CD8-positive, alpha-beta memory T cell (primary cell): ENCODE measurements around the gene TFCP2. TPM values are rescaled to one million over a fixed set of nuclear protein-coding genes. Genes with fewer than 3 reads are reported as not detected.

Experiments used
- CTCF ChIA-PET: fragments of 350-600 bp; sonication (Branson Sonifier 250); formaldehyde crosslinking; loops from one replicate; lab custom pipeline; 2021; ENCODE audit warnings: antibody characterized with exemption; lab: Charles Lee
- POLR2A ChIA-PET: fragments of 350-600 bp; sonication (Branson Sonifier 250); formaldehyde crosslinking; loops from one replicate; lab custom pipeline; 2021; ENCODE audit warnings: antibody characterized with exemption; lab: Charles Lee
- DNase-seq, 5 donors: peaks; one replicate each; pipeline versions ENCODE4 v3.0.0 to v3.0.0-alpha.2; 2020 to 2022; ENCODE audit warnings: mixed read lengths in 1 of 5
- H3K27ac ChIP-seq: one replicate; pipeline ENCODE4 v1.7.0; 2013; ENCODE audit warnings: low read depth, mild to moderate bottlenecking, low read length, moderate library complexity
- H3K27me3 ChIP-seq: 2 replicates; pipeline ENCODE4 v1.7.0; 2013; ENCODE audit warnings: low read length, mild to moderate bottlenecking; ENCODE audit not compliant: insufficient read depth, poor library complexity, severe bottlenecking
- H3K36me3 ChIP-seq: 2 replicates; pipeline ENCODE4 v1.7.0; 2013; ENCODE audit warnings: mild to moderate bottlenecking, low read length, moderate library complexity; ENCODE audit not compliant: insufficient read depth
- H3K4me1 ChIP-seq: 2 replicates; pipeline ENCODE4 v1.7.0; 2013; ENCODE audit warnings: mild to moderate bottlenecking, low read length, moderate library complexity; ENCODE audit not compliant: insufficient read depth
- H3K4me3 ChIP-seq: 2 replicates; pipeline ENCODE4 v1.7.0; 2013; ENCODE audit warnings: mild to moderate bottlenecking, low read length
- H3K9me3 ChIP-seq: 2 replicates; pipeline ENCODE4 v1.7.0; 2013; ENCODE audit warnings: mild to moderate bottlenecking, low read length
- H3K27ac Mint-ChIP-seq, 8 donors: one replicate each; pipeline ENCODE4 v1.8.0; 2020 to 2021; ENCODE audit warnings: mixed read lengths in 8 of 8, mild to moderate bottlenecking in 6 of 8, inconsistent platforms in 3 of 8, moderate library complexity in 3 of 8
- H3K27me3 Mint-ChIP-seq, 2 donors: one replicate each; pipeline ENCODE4 v1.8.0; 2020 to 2021; ENCODE audit warnings: mixed read lengths in 2 of 2, mild to moderate bottlenecking in 1 of 2, moderate library complexity in 1 of 2
- H3K36me3 Mint-ChIP-seq, 3 donors: one replicate each; pipeline ENCODE4 v1.8.0; 2020 to 2021; ENCODE audit warnings: mixed read lengths in 3 of 3, inconsistent platforms in 1 of 3, mild to moderate bottlenecking in 1 of 3
- H3K4me1 Mint-ChIP-seq, 3 donors: one replicate each; pipeline ENCODE4 v1.8.0; 2020 to 2021; ENCODE audit warnings: mixed read lengths in 3 of 3, inconsistent platforms in 1 of 3, mild to moderate bottlenecking in 1 of 3
- H3K4me3 Mint-ChIP-seq, 7 donors: one replicate each; pipeline ENCODE4 v1.8.0; 2020 to 2021; ENCODE audit warnings: mixed read lengths in 7 of 7, mild to moderate bottlenecking in 6 of 7, moderate library complexity in 4 of 7, inconsistent platforms in 2 of 7
- H3K9me3 Mint-ChIP-seq, 5 donors: one replicate each; pipeline ENCODE4 v1.8.0; 2020 to 2022; ENCODE audit warnings: mixed read lengths in 5 of 5, mild to moderate bottlenecking in 3 of 5, moderate library complexity in 2 of 5, inconsistent platforms in 1 of 5
- polyA plus RNA-seq: library from polyadenylated mRNA; unstranded; fragments of 300-500 nt; fragmentation: Illumina TruSeq; gene quantifications from one replicate; pipeline ENCODE4 v1.2.3, GENCODE V29; 2021
- total RNA-seq, 2 experiments: library from RNA; stranded (reverse); gene quantifications; one replicate each; pipeline ENCODE4 v1.2.3, GENCODE V29; 2021

TFCP2 gene
- total and polyA plus RNA-seq, 3 experiments from 2014 or later: 13.9 to 41.9 (median 41.0) TPM

GRCh38 chr12:51217133-51217967, 44.4 kb upstream of the TFCP2 start:
- POLR2A ChIA-PET: interaction anchor here (0.6 to 4.1 kb wide), 20 partner anchors 11 to 1789 kb away, joined by 3 to 125 read pairs (median 6); partner anchors contain the start of genes BIN2, CSRNP2, DAZAP2 and EIF4B
- H3K9me3 Mint-ChIP-seq: no peaks in the 10 kb centered on the region
- Histone ChIP-seq H3K27me3 (no peaks in the 10 kb centered on the region), H3K27ac (peak overlapping the region; percentile 90), H3K9me3 (no peaks in the 10 kb centered on the region), H3K36me3 (no peaks in the 10 kb centered on the region), H3K4me3 (peak overlapping the region; percentile 96), H3K4me1 (peaks cover 17% of the 10 kb centered on the region)
- peak overlapping the region; percentile 92 to 98 (median 94) for H3K4me3 Mint-ChIP-seq
- no peaks in the 10 kb centered on the region for H3K27me3 Mint-ChIP-seq
- CTCF ChIA-PET: interaction anchor here (0.6 to 3.1 kb wide), 12 partner anchors 9 to 1272 kb away, joined by 3 to 31 read pairs (median 6); partner anchors contain the start of gene DAZAP2
- peak; percentile 42 to 77 (median 49) for DNase-seq
- H3K4me1 Mint-ChIP-seq: peaks cover 22 to 37% (median 23%) of the 10 kb centered on the region in 3 donors
- H3K27ac Mint-ChIP-seq: peak overlapping the region; percentile 91 to 99 (median 97)
- peaks cover 0 to 10% (median 1%) of the 10 kb centered on the region in 3 donors for H3K36me3 Mint-ChIP-seq

DNA sequence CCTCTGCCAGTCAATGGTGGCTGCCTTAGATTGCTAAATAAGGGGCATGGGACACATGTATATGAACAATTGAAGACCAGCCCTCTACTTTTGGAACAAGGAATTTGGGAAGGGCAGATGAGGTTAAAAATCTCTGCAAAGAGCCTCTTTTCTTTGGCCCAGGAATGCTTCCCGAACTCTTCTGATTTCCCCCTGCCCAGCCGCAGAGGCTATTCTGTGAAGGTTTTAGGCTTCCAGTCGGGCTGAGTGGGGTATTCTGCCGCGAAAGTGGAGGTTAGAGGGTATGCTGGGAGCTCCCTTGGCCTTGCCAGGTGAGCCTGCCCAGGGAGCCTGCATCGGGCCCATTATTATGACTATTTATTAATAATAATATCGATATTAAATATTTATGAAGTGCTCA, 43.7 kb upstream of the TFCP2 start:
- Histone ChIP-seq H3K4me3 (no peak overlapping the region), H3K27ac (no peak overlapping the region), H3K36me3 (no peaks in the 10 kb centered on the region), H3K9me3 (no peaks in the 10 kb centered on the region), H3K4me1 (peaks cover 17% of the 10 kb centered on the region), H3K27me3 (no peaks in the 10 kb centered on the region)
- POLR2A ChIA-PET: interaction anchor here (1.4 to 4.1 kb wide), 7 partner anchors 11 to 152 kb away, joined by 4 to 125 read pairs (median 8); partner anchors contain the start of genes BIN2, DAZAP2 and SMAGP
- DNase-seq: no peak
- H3K27me3 Mint-ChIP-seq: no peaks in the 10 kb centered on the region
- peak overlapping the region; percentile 73 to 95 (median 92) for H3K27ac Mint-ChIP-seq
- H3K36me3 Mint-ChIP-seq: peaks cover 0 to 10% (median 0%) of the 10 kb centered on the region in 3 donors
- peak overlapping the region; percentile 50 to 96 (median 78) for H3K4me3 Mint-ChIP-seq
- CTCF ChIA-PET: interaction anchor here (1.5 to 3.1 kb wide), 3 partner anchors 13 to 23 kb away, joined by 7 to 31 read pairs (median 8); partner anchors contain the start of gene DAZAP2
- no peaks in the 10 kb centered on the region for H3K9me3 Mint-ChIP-seq
- peaks cover 22 to 36% (median 23%) of the 10 kb centered on the region in 3 donors for H3K4me1 Mint-ChIP-seq

DNA sequence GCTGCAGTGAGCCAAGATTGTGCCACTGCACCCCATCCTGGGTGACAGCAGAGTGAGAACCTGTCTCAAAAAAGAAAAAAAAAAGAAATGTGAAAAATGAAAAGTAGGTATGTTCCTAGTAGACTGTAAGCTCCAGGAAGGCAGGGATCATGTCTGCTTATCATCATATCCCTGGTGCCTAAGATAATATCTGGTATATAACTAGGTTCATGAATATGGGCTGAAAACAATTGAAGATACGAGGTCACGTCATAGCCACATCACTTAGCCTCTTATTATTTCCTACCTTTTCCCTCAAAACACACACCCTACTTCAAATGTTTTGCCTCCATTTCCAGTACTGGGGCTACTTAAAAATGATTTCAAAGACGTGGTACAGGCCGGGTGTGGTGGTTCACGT, 42.0 kb upstream of the TFCP2 start:
- peaks cover 17% of the 10 kb centered on the region for H3K4me1 ChIP-seq
- peak overlapping the region in 1 of 7 donors; percentile 67 for H3K4me3 Mint-ChIP-seq
- CTCF ChIA-PET: interaction anchor here (1.3 kb wide), 2 partner anchors 9 to 15 kb away, joined by 3 read pairs; no protein-coding TSS in a partner anchor
- peak overlapping the region in 3 of 8 donors; percentile 37 to 76 (median 70) for H3K27ac Mint-ChIP-seq
- POLR2A ChIA-PET: no interaction called here
- no peaks in the 10 kb centered on the region for H3K27me3 ChIP-seq
- no peaks in the 10 kb centered on the region for H3K9me3 Mint-ChIP-seq
- H3K4me1 Mint-ChIP-seq: peaks cover 22 to 29% (median 24%) of the 10 kb centered on the region in 3 donors
- H3K36me3 ChIP-seq: no peaks in the 10 kb centered on the region
- no peak for DNase-seq
- no peaks in the 10 kb centered on the region for H3K9me3 ChIP-seq
- H3K27ac ChIP-seq: no peak overlapping the region
- peaks cover 0 to 19% (median 8%) of the 10 kb centered on the region in 3 donors for H3K36me3 Mint-ChIP-seq
- H3K27me3 Mint-ChIP-seq: no peaks in the 10 kb centered on the region
- no peak overlapping the region for H3K4me3 ChIP-seq

DNA sequence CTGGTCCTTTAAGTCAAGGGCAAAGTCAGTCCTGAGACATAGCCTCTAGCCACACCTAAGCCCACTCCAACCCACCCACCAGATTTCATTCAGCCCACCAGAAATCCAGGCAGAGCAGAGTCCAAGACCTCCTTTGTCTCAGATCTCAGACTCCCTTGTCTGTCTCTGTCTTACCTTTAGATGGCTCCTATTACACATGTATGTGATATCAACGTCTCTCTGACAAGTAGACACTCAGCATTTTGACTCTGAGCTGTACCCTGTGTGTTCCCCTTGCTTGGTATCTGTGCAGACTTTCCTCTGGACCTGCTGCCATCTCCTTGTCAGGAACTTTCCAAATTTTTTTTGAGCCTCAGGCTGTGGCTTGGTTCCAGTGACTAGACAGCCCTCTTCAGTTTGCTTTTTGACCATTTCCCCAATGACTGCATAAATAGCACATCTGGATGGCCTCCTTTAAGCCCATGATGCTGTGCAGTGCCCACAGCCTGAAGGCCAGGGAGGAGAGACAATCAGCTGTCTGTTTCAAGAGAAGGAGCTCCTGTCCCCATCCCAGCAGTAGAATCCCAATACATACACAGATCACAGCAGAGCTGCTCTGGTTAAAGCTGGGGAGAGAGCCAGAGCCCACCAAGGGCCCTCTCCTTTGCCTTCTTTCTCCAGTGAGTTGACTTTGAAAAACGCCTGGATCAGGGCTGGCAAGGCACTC, 37.9 kb upstream of the TFCP2 start:
- H3K4me3 Mint-ChIP-seq: no peak overlapping the region
- DNase-seq: no peak
- H3K4me3 ChIP-seq: no peak overlapping the region
- no peaks in the 10 kb centered on the region for H3K4me1 ChIP-seq
- no peaks in the 10 kb centered on the region for H3K9me3 ChIP-seq
- H3K27me3 Mint-ChIP-seq: no peaks in the 10 kb centered on the region
- H3K27me3 ChIP-seq: no peaks in the 10 kb centered on the region
- no peaks in the 10 kb centered on the region for H3K9me3 Mint-ChIP-seq
- H3K27ac Mint-ChIP-seq: peak overlapping the region in 3 of 8 donors; percentile 55 to 67 (median 64)
- POLR2A ChIA-PET: no interaction called here
- no peak overlapping the region for H3K27ac ChIP-seq
- CTCF ChIA-PET: interaction anchor here (1.1 kb wide), 1 partner anchor 22 kb away, joined by 3 read pairs; no protein-coding TSS in a partner anchor
- H3K4me1 Mint-ChIP-seq: peaks cover 0 to 5% (median 3%) of the 10 kb centered on the region in 3 donors
- H3K36me3 Mint-ChIP-seq: peaks cover 0 to 17% (median 8%) of the 10 kb centered on the region in 3 donors
- H3K36me3 ChIP-seq: no peaks in the 10 kb centered on the region

DNA sequence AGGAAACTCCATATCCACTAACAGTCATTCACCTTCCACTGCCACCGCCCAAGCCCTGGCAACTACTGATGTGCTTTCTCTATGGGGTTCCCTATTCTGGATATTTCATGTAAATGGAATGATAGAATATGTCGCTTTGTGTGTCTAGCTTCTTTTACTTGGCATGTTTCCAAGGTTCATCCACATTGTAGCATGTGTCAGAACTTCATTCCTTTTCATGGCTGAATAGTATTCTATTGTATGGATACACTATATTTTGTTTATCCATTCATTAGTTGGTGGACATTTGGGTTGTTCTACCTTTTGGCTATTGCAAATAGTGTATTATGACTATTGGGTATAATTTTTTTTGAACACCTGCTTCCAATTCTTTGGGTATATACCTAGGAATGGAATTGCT, 36.3 kb upstream of the TFCP2 start:
- Mint-ChIP-seq H3K4me3 (no peak overlapping the region), H3K27ac (no peak overlapping the region), H3K27me3 (no peaks in the 10 kb centered on the region), H3K4me1 (peaks cover 0 to 4% (median 0%) of the 10 kb centered on the region in 3 donors), H3K9me3 (no peaks in the 10 kb centered on the region), H3K36me3 (peaks cover 0 to 14% (median 8%) of the 10 kb centered on the region in 3 donors)
- no peak for DNase-seq
- no peak overlapping the region for H3K4me3 ChIP-seq
- POLR2A ChIA-PET: no interaction called here
- H3K4me1 ChIP-seq: no peaks in the 10 kb centered on the region
- H3K27ac ChIP-seq: no peak overlapping the region
- CTCF ChIA-PET: interaction anchor here (1.6 kb wide), 1 partner anchor 9 kb away, joined by 6 read pairs; the partner anchor contains the start of gene POU6F1
- H3K9me3 ChIP-seq: no peaks in the 10 kb centered on the region
- H3K27me3 ChIP-seq: no peaks in the 10 kb centered on the region
- no peaks in the 10 kb centered on the region for H3K36me3 ChIP-seq

DNA sequence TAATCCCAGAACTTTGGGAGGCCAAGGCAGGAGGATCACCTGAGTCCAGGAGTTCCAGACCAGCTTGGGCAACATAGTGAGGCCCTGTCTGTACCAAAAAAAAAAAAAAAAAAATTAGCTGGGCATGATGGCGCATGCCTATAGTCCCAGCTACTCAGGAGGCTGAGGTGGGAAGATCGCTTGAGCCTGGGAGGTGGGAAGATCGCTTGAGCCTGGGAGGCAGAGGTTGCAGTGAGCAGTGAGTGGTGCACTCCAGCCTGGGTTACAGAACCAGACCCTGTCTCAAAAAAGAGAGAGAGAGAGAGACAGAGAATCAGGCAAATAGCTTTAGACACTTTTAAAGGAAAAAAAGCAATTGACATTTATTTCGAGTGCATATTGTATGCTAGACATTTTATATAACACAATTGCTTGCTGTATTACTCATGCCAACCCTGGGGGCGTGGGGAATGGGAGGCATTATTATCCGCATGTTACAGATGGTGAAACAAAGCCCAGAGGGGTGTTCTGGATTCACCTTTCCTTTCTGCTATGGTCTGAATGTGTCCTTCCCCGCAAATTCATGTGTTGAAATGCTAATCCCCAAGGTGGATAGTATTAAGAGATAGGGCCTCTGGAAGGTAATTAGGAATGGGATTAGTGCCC, 35.2 kb upstream of the TFCP2 start:
- Histone ChIP-seq H3K36me3 (no peaks in the 10 kb centered on the region), H3K27ac (no peak overlapping the region), H3K27me3 (no peaks in the 10 kb centered on the region), H3K9me3 (no peaks in the 10 kb centered on the region), H3K4me1 (no peaks in the 10 kb centered on the region), H3K4me3 (no peak overlapping the region)
- peaks cover 4 to 6% (median 5%) of the 10 kb centered on the region in 3 donors for H3K4me1 Mint-ChIP-seq
- peak overlapping the region in 4 of 8 donors; percentile 12 to 83 (median 40) for H3K27ac Mint-ChIP-seq
- POLR2A ChIA-PET: no interaction called here
- no peaks in the 10 kb centered on the region for H3K9me3 Mint-ChIP-seq
- no peaks in the 10 kb centered on the region for H3K27me3 Mint-ChIP-seq
- CTCF ChIA-PET: interaction anchor here (1.6 kb wide), 1 partner anchor 10 kb away, joined by 6 read pairs; the partner anchor contains the start of gene POU6F1
- peaks cover 0 to 21% (median 12%) of the 10 kb centered on the region in 3 donors for H3K36me3 Mint-ChIP-seq
- no peak overlapping the region for H3K4me3 Mint-ChIP-seq
- DNase-seq: no peak

- no peaks in the 10 kb centered on the region for H3K27me3 Mint-ChIP-seq
- Histone ChIP-seq H3K4me1 (no peaks in the 10 kb centered on the region), H3K27me3 (no peaks in the 10 kb centered on the region), H3K9me3 (no peaks in the 10 kb centered on the region), H3K27ac (no peak overlapping the region), H3K4me3 (no peak overlapping the region), H3K36me3 (no peaks in the 10 kb centered on the region)
- H3K4me3 Mint-ChIP-seq: no peak overlapping the region
- H3K9me3 Mint-ChIP-seq: no peaks in the 10 kb centered on the region
- no peak for DNase-seq
- H3K4me1 Mint-ChIP-seq: peaks cover 5 to 13% (median 11%) of the 10 kb centered on the region in 3 donors
- CTCF ChIA-PET: interaction anchor here (1.4 to 1.9 kb wide), 2 partner anchors 10 to 13 kb away, joined by 3 to 6 read pairs; partner anchors contain the start of gene POU6F1
- POLR2A ChIA-PET: interaction anchor here (1.1 kb wide), 1 partner anchor 12 kb away, joined by 4 read pairs; no protein-coding TSS in a partner anchor
- peak overlapping the region in 2 of 8 donors; percentile 33 to 87 for H3K27ac Mint-ChIP-seq
- H3K36me3 Mint-ChIP-seq: peaks cover 0 to 22% (median 8%) of the 10 kb centered on the region in 3 donors
Measured at GRCh38 chr12:51205350-51205749, 32.4 kb upstream of the TFCP2 start.
